Stimulated activated CD8-positive, alpha-beta memory T cell treated with anti-CD3 and anti-CD28 coated beads, Interleukin-4, amount 100 ng/mL, for 24 hours (primary cell): ENCODE results near the gene SLC35G6.
"Not testable (repeated sequence)": the region's sequence is repeated elsewhere in the genome, so short reads cannot be mapped to it uniquely, and the experiment has no call there.

Experiments used
- DNase-seq: peaks from one replicate; pipeline ENCODE4 v3.0.0-alpha.2; 2020; ENCODE audit warnings: low read depth

The SLC35G6 gene

GRCh38 chr17:7460850-7461660, 20.2 kb upstream of the SLC35G6 start:
- no peak for DNase-seq

GRCh38 chr17:7462474-7463371, 18.5 kb upstream of the SLC35G6 start:
- no peak for DNase-seq

GRCh38 chr17:7463372-7463846, 17.8 kb upstream of the SLC35G6 start:
- DNase-seq: no peak

- no peak for DNase-seq
Measured at GRCh38 chr17:7464081-7464480, 17.2 kb upstream of the SLC35G6 start.

- DNase-seq: no peak
Measured at GRCh38 chr17:7465597-7466275, 15.5 kb upstream of the SLC35G6 start.

- no peak for DNase-seq
Measured at GRCh38 chr17:7466318-7466638, 15.0 kb upstream of the SLC35G6 start.

- no peak for DNase-seq
Measured at GRCh38 chr17:7466639-7467341, 14.5 kb upstream of the SLC35G6 start.

GRCh38 chr17:7467498-7467897, 13.7 kb upstream of the SLC35G6 start:
- no peak for DNase-seq

- DNase-seq: no peak
Measured at GRCh38 chr17:7468290-7468689, 13.0 kb upstream of the SLC35G6 start.

- no peak for DNase-seq
Measured at GRCh38 chr17:7468804-7469389, 12.3 kb upstream of the SLC35G6 start.

GRCh38 chr17:7469843-7470242, 11.4 kb upstream of the SLC35G6 start:
- not testable (repeated sequence) for DNase-seq

- DNase-seq: not testable (repeated sequence)
Measured at GRCh38 chr17:7470457-7470973, 10.7 kb upstream of the SLC35G6 start.

- no peak for DNase-seq
Measured at GRCh38 chr17:7471729-7472128, 9.5 kb upstream of the SLC35G6 start.

GRCh38 chr17:7474767-7475166, 6.5 kb upstream of the SLC35G6 start:
- not testable (repeated sequence) for DNase-seq

GRCh38 chr17:7475764-7476422, 5.4 kb upstream of the SLC35G6 start:
- DNase-seq: no peak

GRCh38 chr17:7476494-7476893, 4.8 kb upstream of the SLC35G6 start:
- DNase-seq: no peak

- DNase-seq: no peak
Measured at GRCh38 chr17:7476951-7477350, 4.3 kb upstream of the SLC35G6 start.

GRCh38 chr17:7477392-7478275, 3.6 kb upstream of the SLC35G6 start:
- DNase-seq: no peak
